ENCODE results near the gene HCN2.
A peak's percentile ranks its signal among the peaks of the same experiment; 100 is the strongest.

GRCh38 chr19:572140-572742 is 17.4 kb upstream of the HCN2 start, which contains the start of gene BSG:
- TF ChIP-seq POLR2A (IDR thresholded peaks at IDR 0.05) = peak; percentile 94
- TF ChIP-seq POLR2AphosphoS5 (IDR thresholded peaks at IDR 0.05) = peak; percentile 88
